Peyer's patch (tissue), 4 donors: ENCODE results near the gene TNFAIP3. TPM values are rescaled to one million over a fixed set of nuclear protein-coding genes. Genes with fewer than 3 reads are reported as not detected.
A peak's percentile ranks its signal among the peaks of the same experiment; 100 is the strongest.

Experiments
- DNase-seq, 3 donors: peaks; one replicate each; pipeline ENCODE4 v3.0.0-alpha.2; 2017 to 2019
- H3K27ac ChIP-seq, 4 donors: fragments of 200-600 bp; sonication (generic); one replicate each; pipeline ENCODE4 v1.5.1; 2016 to 2019
- H3K27me3 ChIP-seq, 2 donors: fragments of 200-600 bp; sonication (generic); one replicate each; pipeline ENCODE4 v1.5.1; 2019
- H3K36me3 ChIP-seq, 3 donors: fragments of 200-600 bp; sonication (generic); one replicate each; pipeline ENCODE4 v1.5.1; 2016 to 2019
- H3K4me1 ChIP-seq, 4 donors: fragments of 200-600 bp; sonication (generic); one replicate each; pipeline ENCODE4 v1.5.1; 2016 to 2019
- H3K4me3 ChIP-seq, 4 donors: fragments of 200-600 bp; sonication (generic); 1 replicate in 3 of 4; 2 replicates in 1 of 4; pipeline ENCODE4 v1.5.1; 2016 to 2019; ENCODE audit warnings: mild to moderate bottlenecking in 1 of 4
- H3K9me3 ChIP-seq, 4 donors: fragments of 200-600 bp; sonication (generic); one replicate each; pipeline ENCODE4 v1.5.1; 2016 to 2019; ENCODE audit warnings: mild to moderate bottlenecking in 1 of 4
- POLR2A ChIP-seq, 2 donors: fragments of 450-650 bp; IDR thresholded peaks; one replicate each; pipeline ENCODE4 v1.5.1; 2017; ENCODE audit warnings: antibody characterized with exemption in 2 of 2, mild to moderate bottlenecking in 2 of 2, moderate library complexity in 2 of 2
- total RNA-seq, 4 donors: library from RNA; depleted of rRNA; stranded (reverse); fragments of >200 nt; gene quantifications; one replicate each; pipeline ENCODE4 v1.1.0, GENCODE V29; 2016
- TF ChIP-seq, protein P1 (sequence below), 6 experiments: fragments of 450-650 bp in 4 of 6; fragments of 200-600 bp in 2 of 6; sonication (generic) in 1 of 6; IDR thresholded peaks; one replicate each; pipeline ENCODE4 v1.5.1; 2017 to 2019; ENCODE audit warnings: antibody characterized with exemption in 6 of 6, mild to moderate bottlenecking in 3 of 6, moderate library complexity in 1 of 6

The TNFAIP3 gene
- total RNA-seq, 4 donors from 2014 or later: 19.3 to 66.8 (median 30.6) TPM

DNA sequence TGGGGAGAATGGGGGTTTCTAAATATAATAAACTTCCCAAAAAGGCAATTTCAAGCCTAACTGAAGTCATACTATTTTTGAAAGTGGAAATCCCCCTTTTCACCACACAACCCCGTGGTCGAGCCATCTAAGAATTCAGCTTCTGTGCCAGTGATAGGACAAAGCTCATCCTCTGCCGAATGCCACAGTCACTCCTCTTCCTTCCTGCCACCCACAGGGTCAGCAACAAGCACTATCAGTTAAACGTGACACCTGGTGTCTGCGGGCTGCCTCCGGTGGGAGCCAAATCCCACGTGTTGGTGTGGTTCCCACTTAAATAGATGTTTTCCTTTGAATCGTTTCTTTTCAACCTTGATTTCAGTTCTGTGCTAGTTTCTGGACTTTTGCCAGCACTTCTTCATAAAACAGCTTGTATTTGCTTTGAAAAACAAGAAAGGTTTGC is 60.7 kb downstream of the TNFAIP3 start:
- peak in 2 of 3 donors; percentile 64 to 68 for DNase-seq
- Histone ChIP-seq H3K36me3 (no peaks in the 10 kb centered on the region), H3K27ac (peak overlapping the region in 1 of 4 donors; percentile 40), H3K4me1 (peaks cover 0 to 6% (median 0%) of the 10 kb centered on the region in 4 donors), H3K4me3 (no peak overlapping the region), H3K27me3 (no peaks in the 10 kb centered on the region), H3K9me3 (no peaks in the 10 kb centered on the region)
- TF ChIP-seq, protein P1, sequence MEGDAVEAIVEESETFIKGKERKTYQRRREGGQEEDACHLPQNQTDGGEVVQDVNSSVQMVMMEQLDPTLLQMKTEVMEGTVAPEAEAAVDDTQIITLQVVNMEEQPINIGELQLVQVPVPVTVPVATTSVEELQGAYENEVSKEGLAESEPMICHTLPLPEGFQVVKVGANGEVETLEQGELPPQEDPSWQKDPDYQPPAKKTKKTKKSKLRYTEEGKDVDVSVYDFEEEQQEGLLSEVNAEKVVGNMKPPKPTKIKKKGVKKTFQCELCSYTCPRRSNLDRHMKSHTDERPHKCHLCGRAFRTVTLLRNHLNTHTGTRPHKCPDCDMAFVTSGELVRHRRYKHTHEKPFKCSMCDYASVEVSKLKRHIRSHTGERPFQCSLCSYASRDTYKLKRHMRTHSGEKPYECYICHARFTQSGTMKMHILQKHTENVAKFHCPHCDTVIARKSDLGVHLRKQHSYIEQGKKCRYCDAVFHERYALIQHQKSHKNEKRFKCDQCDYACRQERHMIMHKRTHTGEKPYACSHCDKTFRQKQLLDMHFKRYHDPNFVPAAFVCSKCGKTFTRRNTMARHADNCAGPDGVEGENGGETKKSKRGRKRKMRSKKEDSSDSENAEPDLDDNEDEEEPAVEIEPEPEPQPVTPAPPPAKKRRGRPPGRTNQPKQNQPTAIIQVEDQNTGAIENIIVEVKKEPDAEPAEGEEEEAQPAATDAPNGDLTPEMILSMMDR (IDR thresholded peaks at IDR 0.05): no peak
- no peak for TF ChIP-seq POLR2A (IDR thresholded peaks at IDR 0.05)

DNA sequence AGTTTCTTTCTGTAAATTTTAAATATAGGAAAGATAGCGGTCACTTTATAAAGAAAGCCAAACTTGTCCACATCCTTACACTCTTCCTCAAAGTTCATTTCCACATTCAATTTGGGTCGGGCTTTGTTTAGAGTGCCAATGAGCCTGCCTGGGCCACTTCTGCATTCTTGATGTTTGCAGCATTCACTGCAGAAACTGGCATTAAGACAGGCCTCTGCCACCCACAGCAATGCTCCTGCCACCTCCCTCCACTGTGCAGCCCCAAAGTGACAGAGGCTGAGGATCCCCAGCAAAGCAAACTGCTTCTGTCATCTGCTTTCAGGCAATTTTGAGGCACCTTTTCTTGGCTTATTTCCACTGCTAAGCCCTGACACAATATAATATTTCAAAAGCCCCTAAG is 61.2 kb downstream of the TNFAIP3 start:
- DNase-seq: peak in 1 of 3 donors; percentile 26
- Histone ChIP-seq H3K27ac (peak overlapping the region in 1 of 4 donors; percentile 40), H3K4me3 (no peak overlapping the region), H3K4me1 (peaks cover 0 to 6% (median 0%) of the 10 kb centered on the region in 4 donors), H3K9me3 (no peaks in the 10 kb centered on the region), H3K27me3 (no peaks in the 10 kb centered on the region), H3K36me3 (no peaks in the 10 kb centered on the region)
- TF ChIP-seq, protein P1 (IDR thresholded peaks at IDR 0.05): no peak

DNA sequence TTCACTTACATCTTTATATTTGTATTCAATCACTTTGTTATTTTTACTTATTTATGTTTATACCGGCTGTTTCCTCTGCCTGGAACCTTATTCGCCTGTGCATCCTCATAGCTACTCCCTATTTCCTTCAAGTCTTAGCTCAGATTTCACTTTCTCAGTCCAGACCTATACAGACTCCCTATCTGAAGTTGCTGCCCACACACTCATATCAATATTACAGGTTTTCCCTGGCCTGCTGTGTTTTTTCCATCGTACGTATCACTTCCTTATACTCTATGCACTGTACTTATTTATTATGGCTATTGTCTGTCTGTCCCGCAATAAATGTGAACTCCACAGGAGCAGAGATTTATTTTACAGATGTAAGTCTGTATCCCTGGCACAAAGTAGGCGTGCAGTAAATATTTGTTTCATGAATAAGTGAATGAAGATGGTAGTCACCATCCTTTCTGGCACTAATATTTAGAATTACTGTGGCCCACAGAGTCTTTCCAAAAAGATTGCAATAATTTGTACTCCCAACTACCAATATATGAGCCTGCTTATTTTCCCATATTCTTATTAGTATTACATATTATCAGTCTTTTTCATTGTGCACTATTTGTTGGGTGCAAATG is 64.9 kb downstream of the TNFAIP3 start:
- Histone ChIP-seq H3K4me1 (peaks cover 0 to 6% (median 0%) of the 10 kb centered on the region in 4 donors), H3K27ac (no peak overlapping the region), H3K9me3 (no peaks in the 10 kb centered on the region), H3K36me3 (no peaks in the 10 kb centered on the region), H3K27me3 (no peaks in the 10 kb centered on the region), H3K4me3 (no peak overlapping the region)
- DNase-seq: no peak
- TF ChIP-seq, protein P1 (IDR thresholded peaks at IDR 0.05): no peak
- TF ChIP-seq POLR2A (IDR thresholded peaks at IDR 0.05): no peak

Other genes starting within 250 kb of the TNFAIP3 start
- 10 to 100 TPM in 3 of 4 donors, 1 to 10 TPM in 1; 7.4 to 84.8 (median 46.2) TPM for gene PERP, start 240.2 kb downstream of the TNFAIP3 start, total RNA-seq